HFFc6 (cell line): ENCODE measurements around the gene BPGM. TPM values are rescaled to one million over a fixed set of nuclear protein-coding genes. Genes with fewer than 3 reads are reported as not detected.

ENCODE experiments used
- DNase-seq: peaks from one replicate; pipeline ENCODE4 v3.0.0-alpha.2; 2018
- H3K27ac Mint-ChIP-seq: 2 replicates; pipeline ENCODE4 v1.8.0; 2020; ENCODE audit warnings: mild to moderate bottlenecking, mixed read lengths
- H3K27me3 Mint-ChIP-seq: 2 replicates; pipeline ENCODE4 v1.8.0; 2021; ENCODE audit warnings: mild to moderate bottlenecking, moderate library complexity, mixed read lengths; ENCODE audit not compliant: insufficient read depth
- H3K36me3 Mint-ChIP-seq: 2 replicates; pipeline ENCODE4 v1.8.0; 2021; ENCODE audit warnings: low read depth, mixed read lengths
- H3K4me1 Mint-ChIP-seq: 2 replicates; pipeline ENCODE4 v1.8.0; 2020; ENCODE audit warnings: low read depth, mixed read lengths
- H3K4me3 Mint-ChIP-seq: 2 replicates; pipeline ENCODE4 v1.8.0; 2020; ENCODE audit warnings: mild to moderate bottlenecking, moderate library complexity, mixed read lengths
- H3K9me3 Mint-ChIP-seq: 2 replicates; pipeline ENCODE4 v1.8.0; 2020; ENCODE audit warnings: mild to moderate bottlenecking, mixed read lengths
- total RNA-seq, 6 experiments: library from RNA; stranded (reverse); fragmentation: NEBNext Ultra II Directional; extraction: Animal tissue kit (Norgen Biotek cat#: 25700); gene quantifications; 2 replicates in 1 of 6; 3 replicates in 5 of 6; pipeline ENCODE4 v1.2.3, GENCODE V29; 2021
- TF ChIP-seq, protein P1 (sequence below): fragments of 200-600 bp; sonication (generic); IDR thresholded peaks from 2 replicates; pipeline ENCODE4 v1.5.0; 2021; ENCODE audit warnings: antibody characterized with exemption, mild to moderate bottlenecking

BPGM gene
- total RNA-seq, 6 experiments from 2014 or later = 34.4 to 57.3 (median 39.3) TPM

DNA sequence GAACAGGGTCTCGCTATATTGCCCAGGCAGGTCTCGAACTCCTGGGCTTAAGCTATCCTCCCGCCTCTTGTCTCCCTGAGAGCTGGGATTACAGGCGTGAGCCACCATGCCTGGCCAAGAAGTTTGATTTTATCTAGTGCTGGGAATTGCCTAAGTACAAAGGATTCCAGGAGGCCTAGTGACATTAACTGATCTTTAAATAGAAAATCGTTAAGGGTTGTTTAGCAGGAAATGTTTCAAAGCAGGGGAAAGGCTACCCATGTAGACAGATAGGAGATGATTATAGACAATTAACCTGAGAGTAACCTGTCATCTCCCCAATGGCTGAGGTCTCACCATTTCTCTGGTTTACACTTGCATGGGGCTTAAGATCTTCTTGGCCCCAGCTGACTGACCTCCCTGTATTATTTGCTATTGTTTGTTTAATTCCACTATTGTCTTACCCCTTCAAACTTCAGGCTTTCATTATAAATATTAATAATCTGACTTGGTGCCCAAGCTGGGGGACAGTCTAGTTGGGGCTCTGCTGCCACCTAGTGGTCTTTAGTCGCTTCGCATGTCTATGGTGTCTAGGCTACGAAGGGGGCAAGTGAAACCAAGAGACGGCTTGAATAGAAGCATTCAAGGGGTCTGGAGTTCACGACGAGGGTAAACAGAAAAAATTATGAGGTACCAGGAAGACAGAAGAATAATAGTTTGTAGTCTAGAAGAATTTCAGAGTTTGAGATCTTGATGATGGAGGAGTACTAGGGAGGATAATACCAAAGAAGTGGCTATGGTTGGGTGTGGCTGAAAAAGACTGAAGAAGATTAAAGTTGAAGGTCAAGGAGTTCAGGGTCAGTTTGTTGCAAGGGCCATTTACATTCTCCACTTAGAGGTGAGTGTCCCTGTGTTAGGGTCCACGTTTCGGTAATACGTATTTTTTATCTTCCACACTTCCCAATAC, 40.4 kb upstream of the BPGM start:
- DNase-seq = peak; percentile 62
- no peaks in the 10 kb centered on the region for H3K36me3 Mint-ChIP-seq
- TF ChIP-seq, protein P1, sequence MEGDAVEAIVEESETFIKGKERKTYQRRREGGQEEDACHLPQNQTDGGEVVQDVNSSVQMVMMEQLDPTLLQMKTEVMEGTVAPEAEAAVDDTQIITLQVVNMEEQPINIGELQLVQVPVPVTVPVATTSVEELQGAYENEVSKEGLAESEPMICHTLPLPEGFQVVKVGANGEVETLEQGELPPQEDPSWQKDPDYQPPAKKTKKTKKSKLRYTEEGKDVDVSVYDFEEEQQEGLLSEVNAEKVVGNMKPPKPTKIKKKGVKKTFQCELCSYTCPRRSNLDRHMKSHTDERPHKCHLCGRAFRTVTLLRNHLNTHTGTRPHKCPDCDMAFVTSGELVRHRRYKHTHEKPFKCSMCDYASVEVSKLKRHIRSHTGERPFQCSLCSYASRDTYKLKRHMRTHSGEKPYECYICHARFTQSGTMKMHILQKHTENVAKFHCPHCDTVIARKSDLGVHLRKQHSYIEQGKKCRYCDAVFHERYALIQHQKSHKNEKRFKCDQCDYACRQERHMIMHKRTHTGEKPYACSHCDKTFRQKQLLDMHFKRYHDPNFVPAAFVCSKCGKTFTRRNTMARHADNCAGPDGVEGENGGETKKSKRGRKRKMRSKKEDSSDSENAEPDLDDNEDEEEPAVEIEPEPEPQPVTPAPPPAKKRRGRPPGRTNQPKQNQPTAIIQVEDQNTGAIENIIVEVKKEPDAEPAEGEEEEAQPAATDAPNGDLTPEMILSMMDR = peak; percentile 98
- peak overlapping the region; percentile 73 for H3K4me3 Mint-ChIP-seq
- H3K27ac Mint-ChIP-seq = peak overlapping the region; percentile 57
- no peaks in the 10 kb centered on the region for H3K9me3 Mint-ChIP-seq
- no peaks in the 10 kb centered on the region; the same call in 1 of the 2 replicates for H3K27me3 Mint-ChIP-seq
- peaks cover 52% of the 10 kb centered on the region for H3K4me1 Mint-ChIP-seq

DNA sequence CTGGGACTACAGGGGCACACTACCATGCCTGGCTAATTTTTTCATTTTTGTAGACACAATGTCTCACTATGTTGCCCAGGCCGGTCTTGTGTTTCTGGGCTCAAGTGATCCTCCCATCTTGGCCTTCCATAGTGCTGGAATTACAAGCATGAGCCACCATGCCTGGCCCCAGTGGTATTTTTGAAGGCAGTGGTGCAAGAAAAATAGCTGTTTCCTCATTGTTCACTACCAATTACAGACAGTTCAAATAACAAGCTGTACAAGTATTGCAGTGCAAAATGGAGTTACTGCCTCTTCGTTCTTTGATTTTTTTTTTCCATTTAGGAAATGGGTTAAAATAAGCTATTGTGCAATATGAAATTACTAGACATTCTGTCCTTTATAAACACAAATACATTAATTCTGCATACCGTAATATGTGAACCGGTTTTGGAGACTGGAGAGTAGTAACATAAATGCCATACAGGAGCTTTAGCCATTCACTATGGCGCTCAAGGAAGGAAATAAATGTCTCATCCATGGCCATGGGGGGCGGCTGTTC, 35.0 kb upstream of the BPGM start:
- TF ChIP-seq, protein P1 = no peak
- Mint-ChIP-seq H3K4me1 (peaks cover 63% of the 10 kb centered on the region), H3K9me3 (peaks cover 4% of the 10 kb centered on the region; the same call in 1 of the 2 replicates), H3K27ac (no peak overlapping the region), H3K27me3 (peaks cover 3% of the 10 kb centered on the region; the same call in 1 of the 2 replicates), H3K4me3 (no peak overlapping the region), H3K36me3 (peaks cover 8% of the 10 kb centered on the region)
- DNase-seq = no peak

DNA sequence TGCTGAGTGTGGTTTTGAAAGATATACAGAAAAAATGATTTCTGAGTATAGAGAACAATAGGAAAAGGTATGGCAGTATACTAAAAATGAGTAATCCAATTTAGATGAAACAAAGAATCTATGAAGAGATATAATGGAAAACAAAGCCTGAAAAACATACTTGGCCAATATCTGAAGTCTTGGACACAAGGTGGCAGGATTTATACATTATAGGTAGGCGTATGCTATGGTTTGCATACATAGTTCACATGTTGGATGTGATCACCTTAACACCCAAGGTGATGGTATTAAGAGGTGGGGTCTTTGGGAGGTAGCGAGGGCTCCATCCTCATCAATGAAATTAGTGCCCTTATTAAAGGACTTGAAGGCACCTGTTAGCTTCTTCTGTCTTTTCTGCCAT, 34.5 kb upstream of the BPGM start:
- peaks cover 63% of the 10 kb centered on the region for H3K4me1 Mint-ChIP-seq
- peaks cover 3% of the 10 kb centered on the region; the same call in 1 of the 2 replicates for H3K27me3 Mint-ChIP-seq
- peaks cover 10% of the 10 kb centered on the region for H3K36me3 Mint-ChIP-seq
- DNase-seq = no peak
- H3K4me3 Mint-ChIP-seq = no peak overlapping the region
- peaks cover 4% of the 10 kb centered on the region; the same call in 1 of the 2 replicates for H3K9me3 Mint-ChIP-seq
- no peak overlapping the region for H3K27ac Mint-ChIP-seq
- TF ChIP-seq, protein P1 = peak; percentile 33; the same call in 1 of the 2 replicates

DNA sequence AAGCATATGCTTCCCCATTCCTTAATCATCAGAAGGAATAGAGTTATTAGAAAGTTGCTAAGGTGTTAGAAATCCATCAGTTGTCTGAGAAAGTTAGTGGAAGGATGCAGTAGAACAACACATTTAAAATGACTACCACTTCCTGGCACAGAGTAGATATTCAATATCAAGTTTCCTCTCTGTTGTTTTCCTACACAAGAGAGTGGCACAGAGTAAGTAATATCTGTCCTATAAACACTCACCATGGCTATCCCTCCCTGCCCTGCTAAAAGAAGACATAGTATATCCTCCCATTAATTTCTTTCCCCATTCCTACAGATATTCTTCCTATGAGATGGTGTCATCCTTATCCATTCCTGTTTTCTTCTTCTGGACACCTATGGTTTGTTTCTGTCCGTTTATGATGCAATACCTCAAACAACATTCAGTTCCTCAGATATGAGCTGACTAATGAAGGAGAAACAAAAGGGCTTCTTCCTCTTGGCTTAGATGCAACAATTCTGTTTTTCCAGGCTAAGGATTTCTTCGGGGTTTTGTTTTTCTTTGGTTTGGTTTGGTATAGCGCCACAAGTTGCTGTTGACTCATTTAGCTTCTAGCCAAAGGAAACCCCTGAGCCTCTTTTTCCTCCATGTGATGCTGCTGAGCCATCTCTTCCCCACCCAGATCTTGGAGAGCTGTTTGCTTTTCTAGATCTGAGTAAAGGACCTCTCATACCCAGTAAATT, 32.9 kb upstream of the BPGM start:
- H3K4me1 Mint-ChIP-seq = peaks cover 73% of the 10 kb centered on the region
- H3K36me3 Mint-ChIP-seq = peaks cover 10% of the 10 kb centered on the region
- H3K27me3 Mint-ChIP-seq = 0 out of 2 replicates have a peak, but pooled peaks cover 3% of the 10 kb centered on the region
- peak overlapping the region; percentile 82 for H3K27ac Mint-ChIP-seq
- H3K4me3 Mint-ChIP-seq = peak overlapping the region; percentile 56
- H3K9me3 Mint-ChIP-seq = peaks cover 4% of the 10 kb centered on the region; the same call in 1 of the 2 replicates
- peak; percentile 99 for DNase-seq
- TF ChIP-seq, protein P1 = no peak; the same call in 1 of the 2 replicates

DNA sequence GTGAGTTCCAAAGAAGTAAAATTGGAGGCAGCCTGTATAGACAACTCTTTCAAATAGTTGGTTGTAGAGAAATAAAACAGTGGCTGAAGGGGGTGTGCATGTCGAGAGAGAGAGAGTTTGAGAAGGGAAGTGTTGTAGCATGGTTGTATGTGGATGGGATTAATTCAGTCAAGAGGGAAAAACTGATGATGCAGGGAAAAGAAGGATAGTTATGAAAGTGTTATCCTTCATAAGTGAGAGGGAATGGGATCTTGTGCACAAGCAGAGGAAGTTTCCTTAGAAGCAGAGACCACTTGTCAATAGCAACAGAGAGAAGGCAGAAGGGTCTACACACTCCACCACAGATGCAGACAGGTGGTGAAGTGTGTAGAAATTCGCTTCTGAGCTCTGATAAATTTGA, 30.0 kb upstream of the BPGM start:
- Mint-ChIP-seq H3K4me1 (peaks cover 88% of the 10 kb centered on the region), H3K27ac (0 out of 2 replicates have a peak overlapping the region, but pooled peaks have one; percentile 8), H3K9me3 (peaks cover 4% of the 10 kb centered on the region; the same call in 1 of the 2 replicates), H3K4me3 (no peak overlapping the region), H3K27me3 (0 out of 2 replicates have a peak, but pooled peaks cover 3% of the 10 kb centered on the region), H3K36me3 (peaks cover 10% of the 10 kb centered on the region)
- TF ChIP-seq, protein P1 = no peak
- no peak for DNase-seq
